Glutamatergic neuron (in vitro differentiated cells): ENCODE data around the gene ALDH3B1. TPM values are rescaled to one million over a fixed set of nuclear protein-coding genes. Genes with fewer than 3 reads are reported as not detected.

Experiments
- DNase-seq: peaks from one replicate; pipeline ENCODE4 v3.0.0; 2022
- H3K27ac Mint-ChIP-seq: one replicate; pipeline ENCODE4 v1.8.0; 2020; ENCODE audit warnings: mild to moderate bottlenecking, mixed read lengths, inconsistent platforms; ENCODE audit not compliant: unreplicated experiment
- H3K27me3 Mint-ChIP-seq: one replicate; pipeline ENCODE4 v1.8.0; 2020; ENCODE audit warnings: mild to moderate bottlenecking, moderate library complexity, mixed read lengths, inconsistent platforms; ENCODE audit not compliant: unreplicated experiment
- H3K36me3 Mint-ChIP-seq: one replicate; pipeline ENCODE4 v1.8.0; 2020; ENCODE audit warnings: mild to moderate bottlenecking, mixed read lengths, inconsistent platforms; ENCODE audit not compliant: unreplicated experiment
- H3K4me1 Mint-ChIP-seq: one replicate; pipeline ENCODE4 v1.8.0; 2020; ENCODE audit warnings: mild to moderate bottlenecking, low read depth, mixed read lengths, inconsistent platforms; ENCODE audit not compliant: unreplicated experiment
- H3K4me3 Mint-ChIP-seq: one replicate; pipeline ENCODE4 v1.8.0; 2020; ENCODE audit warnings: mild to moderate bottlenecking, mixed read lengths, inconsistent platforms; ENCODE audit not compliant: unreplicated experiment
- H3K9me3 Mint-ChIP-seq: one replicate; pipeline ENCODE4 v1.8.0; 2020; ENCODE audit warnings: mild to moderate bottlenecking, moderate library complexity, mixed read lengths, inconsistent platforms; ENCODE audit not compliant: unreplicated experiment
- CTCF ChIP-seq: fragments of 200-600 bp; sonication (generic); IDR thresholded peaks from one replicate; pipeline ENCODE4 v1.5.0; 2021; ENCODE audit not compliant: partially characterized antibody, unreplicated experiment
- total RNA-seq: library from RNA; stranded (reverse); fragmentation: NEBNext Ultra II Directional; extraction: Animal tissue kit (Norgen Biotek cat#: 25700); gene quantifications from one replicate; pipeline ENCODE4 v1.2.1, GENCODE V29; 2021; ENCODE audit not compliant: unreplicated experiment

ALDH3B1 gene
- total RNA-seq, 1 donor from 2014 or later: 0.22 TPM

GRCh38 chr11:68052137-68052873, 42.2 kb downstream of the ALDH3B1 start:
- H3K36me3 Mint-ChIP-seq: peaks cover 4% of the 10 kb centered on the region
- H3K27me3 Mint-ChIP-seq: peaks cover 2% of the 10 kb centered on the region
- TF ChIP-seq CTCF: no peak
- H3K4me1 Mint-ChIP-seq: peaks cover 18% of the 10 kb centered on the region
- H3K9me3 Mint-ChIP-seq: peaks cover 7% of the 10 kb centered on the region
- no peak for DNase-seq
- H3K27ac Mint-ChIP-seq: peak overlapping the region; percentile 59
- H3K4me3 Mint-ChIP-seq: no peak overlapping the region

GRCh38 chr11:68053117-68053516, 43.0 kb downstream of the ALDH3B1 start:
- peaks cover 2% of the 10 kb centered on the region for H3K27me3 Mint-ChIP-seq
- H3K4me3 Mint-ChIP-seq: no peak overlapping the region
- H3K36me3 Mint-ChIP-seq: peaks cover 4% of the 10 kb centered on the region
- DNase-seq: no peak
- no peak for TF ChIP-seq CTCF
- H3K9me3 Mint-ChIP-seq: peaks cover 7% of the 10 kb centered on the region
- peaks cover 18% of the 10 kb centered on the region for H3K4me1 Mint-ChIP-seq
- peak overlapping the region; percentile 33 for H3K27ac Mint-ChIP-seq

- H3K4me3 Mint-ChIP-seq: no peak overlapping the region
Measured at GRCh38 chr11:68053981-68054812, 44.1 kb downstream of the ALDH3B1 start.

GRCh38 chr11:68056317-68057285, 46.5 kb downstream of the ALDH3B1 start:
- Mint-ChIP-seq H3K4me3 (no peak overlapping the region), H3K9me3 (peaks cover 4% of the 10 kb centered on the region), H3K27ac (peak overlapping the region; percentile 24), H3K4me1 (peaks cover 18% of the 10 kb centered on the region), H3K36me3 (peaks cover 4% of the 10 kb centered on the region), H3K27me3 (peaks cover 5% of the 10 kb centered on the region)
- DNase-seq: no peak
- TF ChIP-seq CTCF: no peak

More at GRCh38 chr11:68053981-68054812, 44.1 kb downstream of the ALDH3B1 start:
- no peak for DNase-seq
- Mint-ChIP-seq H3K36me3 (peaks cover 4% of the 10 kb centered on the region), H3K4me1 (peaks cover 18% of the 10 kb centered on the region), H3K27ac (peak overlapping the region; percentile 35), H3K27me3 (peaks cover 5% of the 10 kb centered on the region), H3K9me3 (peaks cover 5% of the 10 kb centered on the region)
- no peak for TF ChIP-seq CTCF
